Skeletal muscle satellite cell (primary cell): ENCODE data around the gene TM9SF2.

Experiments used
- small RNA-seq: library from RNA; depleted of rRNA; stranded (forward); fragments of <200 nt; gene quantifications from one replicate; pipeline ENCODE3, GENCODE V24; 2012

Gene TM9SF2

Small RNAs within 50 kb of the gene (small RNA-seq; reads per million reads assigned to genes)
- gene AL139035.1 = 0.42 reads per million
